ENCODE measurements around the gene EPB41L5.
A peak's percentile ranks its signal among the peaks of the same experiment; 100 is the strongest.

DNA sequence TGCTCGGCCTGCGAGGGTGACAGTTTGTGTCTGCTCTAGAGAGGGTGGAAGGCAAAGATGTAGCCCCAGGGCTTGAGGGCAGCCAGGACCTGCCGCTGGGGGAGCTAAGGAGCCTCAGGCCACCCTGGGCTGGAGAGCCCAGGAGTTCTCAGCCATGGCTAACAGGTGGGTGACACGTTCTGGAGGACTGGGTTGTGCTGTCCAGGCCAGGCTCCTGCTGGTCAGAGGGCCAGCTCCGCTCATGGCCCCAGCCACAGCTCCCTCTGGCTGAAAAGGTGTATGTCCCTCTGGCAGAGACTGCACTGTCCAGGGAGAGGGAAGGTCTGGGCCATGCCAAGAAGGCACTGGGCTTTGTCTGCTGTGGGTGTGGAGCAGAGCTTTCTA lies 191.1 kb downstream of the EPB41L5 start:
- no peak for TF ChIP-seq EZH2 (IDR thresholded peaks at IDR 0.05; ENCODE audit: borderline replicate concordance, low read length)
- TF ChIP-seq, protein P1, sequence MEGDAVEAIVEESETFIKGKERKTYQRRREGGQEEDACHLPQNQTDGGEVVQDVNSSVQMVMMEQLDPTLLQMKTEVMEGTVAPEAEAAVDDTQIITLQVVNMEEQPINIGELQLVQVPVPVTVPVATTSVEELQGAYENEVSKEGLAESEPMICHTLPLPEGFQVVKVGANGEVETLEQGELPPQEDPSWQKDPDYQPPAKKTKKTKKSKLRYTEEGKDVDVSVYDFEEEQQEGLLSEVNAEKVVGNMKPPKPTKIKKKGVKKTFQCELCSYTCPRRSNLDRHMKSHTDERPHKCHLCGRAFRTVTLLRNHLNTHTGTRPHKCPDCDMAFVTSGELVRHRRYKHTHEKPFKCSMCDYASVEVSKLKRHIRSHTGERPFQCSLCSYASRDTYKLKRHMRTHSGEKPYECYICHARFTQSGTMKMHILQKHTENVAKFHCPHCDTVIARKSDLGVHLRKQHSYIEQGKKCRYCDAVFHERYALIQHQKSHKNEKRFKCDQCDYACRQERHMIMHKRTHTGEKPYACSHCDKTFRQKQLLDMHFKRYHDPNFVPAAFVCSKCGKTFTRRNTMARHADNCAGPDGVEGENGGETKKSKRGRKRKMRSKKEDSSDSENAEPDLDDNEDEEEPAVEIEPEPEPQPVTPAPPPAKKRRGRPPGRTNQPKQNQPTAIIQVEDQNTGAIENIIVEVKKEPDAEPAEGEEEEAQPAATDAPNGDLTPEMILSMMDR (IDR thresholded peaks at IDR 0.05; ENCODE audit: low read length): peak; percentile 67
